ENCODE results near the gene ZNF496. TPM values are rescaled to one million over a fixed set of nuclear protein-coding genes. Genes with fewer than 3 reads are reported as not detected.

The ZNF496 gene
- total RNA-seq, result 16.5 and 20.9 TPM in 2 replicates

GRCh38 chr1:247331525-247332214, at the start of gene ZNF496:
ZNF496 (minus strand) TSS chr1:247331867; CDS start chr1:247329578, 2,289 bp downstream.

GRCh38 chr1:247255772-247256171, 75.9 kb downstream of the ZNF496 start, which contains the start of gene VN1R5:
VN1R5 (plus strand) TSS chr1:247256072.

Small RNA genes within 50 kb of the gene (small RNA-seq; reads per million reads assigned to genes)
- not detected for gene RF00019

Other genes with a start within 250 kb of the ZNF496 start
- 7.3 and 7.4 TPM in 2 replicates for gene ZNF669, start 227.5 kb downstream of the ZNF496 start, total RNA-seq
- gene ZNF124, start 159.8 kb downstream of the ZNF496 start, total RNA-seq, result 17.6 and 34.0 TPM in 2 replicates
- gene VN1R5, start 75.8 kb downstream of the ZNF496 start, total RNA-seq, result not detected in 2 replicates
- not detected in 2 replicates for gene NLRP3, start 84.3 kb upstream of the ZNF496 start, total RNA-seq
- not detected in 2 replicates for gene OR2B11, start 126.2 kb upstream of the ZNF496 start, total RNA-seq
- not detected in 2 replicates for gene OR2C3, start 204.6 kb upstream of the ZNF496 start, total RNA-seq
- not detected in 2 replicates for gene GCSAML, start 217.3 kb upstream of the ZNF496 start, total RNA-seq

Data from subcutaneous preadipocyte (primary cell).